Fibroblast of lung (primary cell): ENCODE data around the gene STAT3. TPM values are rescaled to one million over a fixed set of nuclear protein-coding genes. Genes with fewer than 3 reads are reported as not detected.

ENCODE experiments used
- DNase-seq, 2 donors: peaks; one replicate each; pipeline versions ENCODE4 v3.0.0 to v3.0.0-alpha.2; 2010; ENCODE audit warnings: low read depth in 2 of 2
- H2AFZ ChIP-seq: 2 replicates; pipeline ENCODE4 v1.5.1; 2012; ENCODE audit warnings: low read length, control low read depth, inconsistent platforms
- H3K27ac ChIP-seq: 2 replicates; pipeline ENCODE4 v1.5.1; 2011; ENCODE audit warnings: low read length, control low read depth; ENCODE audit not compliant: insufficient read depth
- H3K27me3 ChIP-seq: 2 replicates; pipeline ENCODE4 v1.5.1; 2011; ENCODE audit warnings: mild to moderate bottlenecking, low read length; ENCODE audit not compliant: control insufficient read depth, insufficient read depth
- H3K36me3 ChIP-seq: 2 replicates; pipeline ENCODE4 v1.5.1; 2011; ENCODE audit warnings: low read length; ENCODE audit not compliant: control insufficient read depth, insufficient read depth
- H3K4me1 ChIP-seq: 2 replicates; pipeline ENCODE4 v1.5.1; 2011; ENCODE audit warnings: low read length; ENCODE audit not compliant: control insufficient read depth, insufficient read depth; ENCODE audit errors: extremely low read depth
- H3K4me2 ChIP-seq: 2 replicates; pipeline ENCODE4 v1.5.1; 2011; ENCODE audit warnings: low read length, control low read depth; ENCODE audit not compliant: insufficient read depth; ENCODE audit errors: extremely low read depth
- H3K4me3 ChIP-seq, 4 experiments: fragments of 200-600 bp in 1 of 4; sonication (generic) in 1 of 4; replicated peaks in 1 of 4; 2 replicates each; pipeline ENCODE4 v1.5.1; 2011 to 2016; ENCODE audit warnings: low read length in 4 of 4, low read depth in 3 of 4, mild to moderate bottlenecking in 3 of 4, control low read depth in 2 of 4, inconsistent platforms in 1 of 4, mixed read lengths in 1 of 4; ENCODE audit not compliant: insufficient read depth in 1 of 4; ENCODE audit errors: control extremely low read depth in 1 of 4
- H3K79me2 ChIP-seq: 2 replicates; pipeline ENCODE4 v1.5.1; 2012; ENCODE audit warnings: mild to moderate bottlenecking, low read length, inconsistent platforms; ENCODE audit not compliant: control insufficient read depth, insufficient read depth
- H3K9ac ChIP-seq: 2 replicates; pipeline ENCODE4 v1.5.1; 2011; ENCODE audit warnings: mild to moderate bottlenecking, low read length, control low read depth; ENCODE audit not compliant: insufficient read depth
- H3K9me3 ChIP-seq: 2 replicates; pipeline ENCODE4 v1.5.1; 2012; ENCODE audit warnings: low read depth, low read length; ENCODE audit not compliant: control insufficient read depth, insufficient read depth
- H4K20me1 ChIP-seq: 2 replicates; pipeline ENCODE4 v1.5.1; 2011; ENCODE audit warnings: low read length; ENCODE audit not compliant: control insufficient read depth, insufficient read depth; ENCODE audit errors: extremely low read depth
- EZH2 ChIP-seq: IDR thresholded peaks from 2 replicates; pipeline ENCODE4 v1.5.1; 2012; ENCODE audit warnings: low read length, control low read depth, mild to moderate bottlenecking; ENCODE audit errors: missing control alignments
- polyA plus RNA-seq, 2 donors: library from polyadenylated mRNA; depleted of rRNA in 1 of 2; stranded (reverse) in 1 of 2; unstranded in 1 of 2; fragments of >200 nt; gene quantifications; 2 replicates each; pipeline ENCODE4 v1.2.1, GENCODE V29; 2011 to 2012; ENCODE audit warnings: missing spikeins in 1 of 2
- total RNA-seq: library from RNA; depleted of rRNA; stranded (reverse); fragments of >200 nt; gene quantifications from 2 replicates; pipeline ENCODE4 v1.2.1, GENCODE V29; 2014
- TF ChIP-seq, protein P1 (sequence below), 2 donors: IDR thresholded peaks in 1 of 2; conservative IDR thresholded peaks in 1 of 2; 1 replicate in 1 of 2; 2 replicates in 1 of 2; pipeline ENCODE4 v1.5.1; 2011 to 2012; ENCODE audit warnings: low read length in 2 of 2, control low read depth in 1 of 2, inconsistent platforms in 1 of 2, low read depth in 1 of 2, mild to moderate bottlenecking in 1 of 2

STAT3 gene
- total and polyA plus RNA-seq, 2 donors (not counting 1 experiment from before 2014, with no cell fraction given), result 75.0 to 101 TPM

DNA sequence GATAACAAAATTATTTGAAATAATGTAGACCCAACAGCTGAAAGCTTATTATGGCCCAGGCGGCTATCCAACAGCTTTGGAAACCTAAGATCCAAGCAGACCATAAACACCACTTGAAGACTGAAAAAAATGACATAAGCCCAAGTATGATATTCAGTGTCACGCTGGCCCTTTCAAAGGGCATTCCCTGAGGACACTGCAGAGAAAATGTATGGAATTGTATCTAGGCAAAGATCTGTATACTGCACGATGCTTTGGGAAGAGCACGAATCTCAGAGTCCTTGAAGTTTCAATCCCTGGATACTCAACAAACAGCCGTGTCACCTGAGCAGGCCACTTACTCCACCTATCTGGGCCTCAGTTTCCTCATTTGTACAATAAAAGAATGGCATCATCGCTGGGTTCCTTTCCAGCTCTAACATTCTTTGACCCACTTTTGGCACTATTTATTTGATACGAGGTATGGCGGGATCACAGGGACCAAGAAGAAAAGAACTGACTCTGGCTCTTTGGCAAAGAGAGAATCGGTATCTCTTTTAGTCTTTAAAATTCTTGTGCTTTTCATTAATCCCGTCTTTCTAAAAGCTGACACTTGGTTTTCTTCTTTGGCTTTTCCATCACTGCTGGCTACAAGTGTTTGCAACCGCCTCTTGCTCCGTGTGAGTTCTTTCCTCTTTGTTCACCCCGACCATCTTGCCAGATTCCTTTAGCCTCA lies 113.3 kb downstream of the STAT3 start:
- DNase-seq, result no peak
- H3K9me3 ChIP-seq, result no peaks in the 10 kb centered on the region
- peak overlapping the region; percentile 25 for H2AFZ ChIP-seq
- TF ChIP-seq EZH2, result no peak
- TF ChIP-seq, protein P1, sequence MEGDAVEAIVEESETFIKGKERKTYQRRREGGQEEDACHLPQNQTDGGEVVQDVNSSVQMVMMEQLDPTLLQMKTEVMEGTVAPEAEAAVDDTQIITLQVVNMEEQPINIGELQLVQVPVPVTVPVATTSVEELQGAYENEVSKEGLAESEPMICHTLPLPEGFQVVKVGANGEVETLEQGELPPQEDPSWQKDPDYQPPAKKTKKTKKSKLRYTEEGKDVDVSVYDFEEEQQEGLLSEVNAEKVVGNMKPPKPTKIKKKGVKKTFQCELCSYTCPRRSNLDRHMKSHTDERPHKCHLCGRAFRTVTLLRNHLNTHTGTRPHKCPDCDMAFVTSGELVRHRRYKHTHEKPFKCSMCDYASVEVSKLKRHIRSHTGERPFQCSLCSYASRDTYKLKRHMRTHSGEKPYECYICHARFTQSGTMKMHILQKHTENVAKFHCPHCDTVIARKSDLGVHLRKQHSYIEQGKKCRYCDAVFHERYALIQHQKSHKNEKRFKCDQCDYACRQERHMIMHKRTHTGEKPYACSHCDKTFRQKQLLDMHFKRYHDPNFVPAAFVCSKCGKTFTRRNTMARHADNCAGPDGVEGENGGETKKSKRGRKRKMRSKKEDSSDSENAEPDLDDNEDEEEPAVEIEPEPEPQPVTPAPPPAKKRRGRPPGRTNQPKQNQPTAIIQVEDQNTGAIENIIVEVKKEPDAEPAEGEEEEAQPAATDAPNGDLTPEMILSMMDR (conservative IDR thresholded peaks at IDR 0.05 in 1 of 2, IDR thresholded peaks at IDR 0.05 in 1 of 2; ENCODE audit: low read depth in 1 of 2, low read length in 2 of 2), result no peak
- H3K4me3 ChIP-seq, result peak overlapping the region; percentile 70 to 78 (median 74)
- peak overlapping the region; percentile 71 for H3K9ac ChIP-seq
- no peaks in the 10 kb centered on the region for H3K27me3 ChIP-seq
- H4K20me1 ChIP-seq, result no peaks in the 10 kb centered on the region
- peaks cover 11% of the 10 kb centered on the region for H3K79me2 ChIP-seq
- H3K4me1 ChIP-seq, result peaks cover 3% of the 10 kb centered on the region
- no peaks in the 10 kb centered on the region for H3K36me3 ChIP-seq
- peak overlapping the region; percentile 89 for H3K4me2 ChIP-seq
- H3K27ac ChIP-seq, result peak overlapping the region; percentile 28

DNA sequence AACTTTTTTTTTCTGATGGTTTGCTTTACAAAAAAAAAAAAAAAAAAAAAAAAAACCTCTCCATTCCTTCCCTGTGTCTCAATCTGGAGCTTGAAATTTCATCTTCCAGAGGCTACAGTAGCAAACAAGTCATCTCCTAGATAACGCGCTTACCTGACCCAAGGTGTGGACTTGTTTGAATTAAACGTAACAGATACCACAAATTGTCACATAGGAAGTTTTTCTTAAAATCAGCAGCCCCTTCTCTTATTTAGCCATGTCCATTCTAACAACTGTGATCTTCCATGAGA lies 114.0 kb downstream of the STAT3 start:
- Histone ChIP-seq H4K20me1 (no peaks in the 10 kb centered on the region), H3K9ac (no peak overlapping the region), H3K27me3 (no peaks in the 10 kb centered on the region), H3K4me1 (peaks cover 3% of the 10 kb centered on the region), H2AFZ (no peak overlapping the region), H3K27ac (no peak overlapping the region), H3K36me3 (no peaks in the 10 kb centered on the region), H3K4me2 (no peak overlapping the region), H3K4me3 (peak overlapping the region in 1 of 4 experiments; percentile 72), H3K9me3 (no peaks in the 10 kb centered on the region), H3K79me2 (peaks cover 11% of the 10 kb centered on the region)
- TF ChIP-seq, protein P1 (conservative IDR thresholded peaks at IDR 0.05 in 1 of 2, IDR thresholded peaks at IDR 0.05 in 1 of 2; ENCODE audit: low read depth in 1 of 2, low read length in 2 of 2), result no peak
- TF ChIP-seq EZH2, result no peak
- DNase-seq, result no peak

DNA sequence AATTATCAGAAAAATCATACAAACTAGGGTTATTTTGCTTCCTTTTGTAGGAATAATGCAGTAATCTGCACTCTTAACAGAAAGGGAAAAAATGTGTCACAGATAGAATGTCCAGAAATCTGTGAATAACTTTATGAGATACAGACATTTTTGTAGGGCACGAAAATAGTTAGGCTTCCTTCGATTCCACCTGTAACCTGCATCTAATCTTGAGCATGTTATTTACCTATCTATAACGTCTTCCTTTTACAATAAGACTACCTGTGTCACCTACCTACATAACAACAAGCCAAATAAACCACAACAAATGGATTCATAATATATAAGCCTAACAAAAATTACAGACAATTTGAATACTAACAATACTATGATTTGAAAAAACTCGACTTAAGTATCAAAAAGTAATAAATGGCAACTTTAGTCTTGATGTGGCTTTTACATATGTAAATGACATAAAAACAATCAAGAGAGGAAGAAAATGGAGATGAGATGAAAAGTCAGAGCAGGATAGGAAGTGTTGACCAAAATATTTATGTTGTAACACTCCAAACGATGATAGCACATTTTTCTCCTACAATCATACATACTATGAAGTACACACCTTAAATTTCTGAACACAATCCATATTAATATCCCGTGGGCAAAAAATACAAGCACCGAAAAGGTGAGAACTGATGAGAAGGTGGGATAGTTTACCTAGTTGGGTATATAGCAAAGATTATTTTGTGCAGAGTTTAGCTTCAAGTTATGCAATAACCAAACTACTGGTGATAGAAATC lies 114.6 kb downstream of the STAT3 start:
- Histone ChIP-seq H3K27ac (no peak overlapping the region), H3K9ac (no peak overlapping the region), H3K4me1 (peaks cover 3% of the 10 kb centered on the region), H3K4me3 (no peak overlapping the region), H3K27me3 (no peaks in the 10 kb centered on the region), H4K20me1 (no peaks in the 10 kb centered on the region), H3K79me2 (peaks cover 11% of the 10 kb centered on the region), H3K9me3 (no peaks in the 10 kb centered on the region), H3K36me3 (no peaks in the 10 kb centered on the region), H2AFZ (no peak overlapping the region), H3K4me2 (no peak overlapping the region)
- TF ChIP-seq, protein P1 (conservative IDR thresholded peaks at IDR 0.05 in 1 of 2, IDR thresholded peaks at IDR 0.05 in 1 of 2; ENCODE audit: low read depth in 1 of 2, low read length in 2 of 2), result no peak
- no peak for TF ChIP-seq EZH2
- DNase-seq, result no peak
